ENCODE measurements around the gene CNTN5. TPM values are rescaled to one million over a fixed set of nuclear protein-coding genes. Genes with fewer than 3 reads are reported as not detected.

The CNTN5 gene
- total and polyA plus RNA-seq, 10 of the 15 experiments (the other 5 are each of a cell fraction or from before 2014, with no cell fraction given), result 0.01 TPM; not detected in 9

DNA sequence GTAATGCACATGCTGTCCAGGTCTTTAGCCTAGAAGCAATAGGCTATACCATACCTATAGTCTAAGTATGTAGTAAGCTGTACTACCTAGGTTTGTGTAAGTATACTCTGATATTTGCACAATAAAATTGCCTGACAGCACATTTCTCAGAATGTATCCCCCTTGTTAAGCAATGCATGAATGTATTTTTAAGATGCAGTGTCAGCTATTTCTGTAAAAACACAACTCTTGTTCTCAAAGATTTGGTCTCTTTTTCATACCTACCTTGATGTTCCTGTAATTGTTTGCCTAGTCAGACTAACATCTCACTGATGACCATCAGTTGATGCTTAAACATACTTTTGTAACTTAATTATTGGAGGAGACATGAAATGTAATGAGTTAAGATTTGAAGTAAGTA, 619.9 kb downstream of the CNTN5 start (continued):
- TF ChIP-seq, protein P1, sequence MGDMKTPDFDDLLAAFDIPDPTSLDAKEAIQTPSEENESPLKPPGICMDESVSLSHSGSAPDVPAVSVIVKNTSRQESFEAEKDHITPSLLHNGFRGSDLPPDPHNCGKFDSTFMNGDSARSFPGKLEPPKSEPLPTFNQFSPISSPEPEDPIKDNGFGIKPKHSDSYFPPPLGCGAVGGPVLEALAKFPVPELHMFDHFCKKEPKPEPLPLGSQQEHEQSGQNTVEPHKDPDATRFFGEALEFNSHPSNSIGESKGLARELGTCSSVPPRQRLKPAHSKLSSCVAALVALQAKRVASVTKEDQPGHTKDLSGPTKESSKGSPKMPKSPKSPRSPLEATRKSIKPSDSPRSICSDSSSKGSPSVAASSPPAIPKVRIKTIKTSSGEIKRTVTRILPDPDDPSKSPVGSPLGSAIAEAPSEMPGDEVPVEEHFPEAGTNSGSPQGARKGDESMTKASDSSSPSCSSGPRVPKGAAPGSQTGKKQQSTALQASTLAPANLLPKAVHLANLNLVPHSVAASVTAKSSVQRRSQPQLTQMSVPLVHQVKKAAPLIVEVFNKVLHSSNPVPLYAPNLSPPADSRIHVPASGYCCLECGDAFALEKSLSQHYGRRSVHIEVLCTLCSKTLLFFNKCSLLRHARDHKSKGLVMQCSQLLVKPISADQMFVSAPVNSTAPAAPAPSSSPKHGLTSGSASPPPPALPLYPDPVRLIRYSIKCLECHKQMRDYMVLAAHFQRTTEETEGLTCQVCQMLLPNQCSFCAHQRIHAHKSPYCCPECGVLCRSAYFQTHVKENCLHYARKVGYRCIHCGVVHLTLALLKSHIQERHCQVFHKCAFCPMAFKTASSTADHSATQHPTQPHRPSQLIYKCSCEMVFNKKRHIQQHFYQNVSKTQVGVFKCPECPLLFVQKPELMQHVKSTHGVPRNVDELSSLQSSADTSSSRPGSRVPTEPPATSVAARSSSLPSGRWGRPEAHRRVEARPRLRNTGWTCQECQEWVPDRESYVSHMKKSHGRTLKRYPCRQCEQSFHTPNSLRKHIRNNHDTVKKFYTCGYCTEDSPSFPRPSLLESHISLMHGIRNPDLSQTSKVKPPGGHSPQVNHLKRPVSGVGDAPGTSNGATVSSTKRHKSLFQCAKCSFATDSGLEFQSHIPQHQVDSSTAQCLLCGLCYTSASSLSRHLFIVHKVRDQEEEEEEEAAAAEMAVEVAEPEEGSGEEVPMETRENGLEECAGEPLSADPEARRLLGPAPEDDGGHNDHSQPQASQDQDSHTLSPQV (IDR thresholded peaks at IDR 0.05), result no peak
- TF ChIP-seq, protein P2, sequence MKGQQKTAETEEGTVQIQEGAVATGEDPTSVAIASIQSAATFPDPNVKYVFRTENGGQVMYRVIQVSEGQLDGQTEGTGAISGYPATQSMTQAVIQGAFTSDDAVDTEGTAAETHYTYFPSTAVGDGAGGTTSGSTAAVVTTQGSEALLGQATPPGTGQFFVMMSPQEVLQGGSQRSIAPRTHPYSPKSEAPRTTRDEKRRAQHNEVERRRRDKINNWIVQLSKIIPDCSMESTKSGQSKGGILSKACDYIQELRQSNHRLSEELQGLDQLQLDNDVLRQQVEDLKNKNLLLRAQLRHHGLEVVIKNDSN (IDR thresholded peaks at IDR 0.05; ENCODE audit: borderline replicate concordance, extremely low read length, insufficient read depth, low read depth, low read length), result no peak
- no peak for TF ChIP-seq CHD2 (IDR thresholded peaks at IDR 0.05; ENCODE audit: borderline replicate concordance, low read depth, low read length)

DNA sequence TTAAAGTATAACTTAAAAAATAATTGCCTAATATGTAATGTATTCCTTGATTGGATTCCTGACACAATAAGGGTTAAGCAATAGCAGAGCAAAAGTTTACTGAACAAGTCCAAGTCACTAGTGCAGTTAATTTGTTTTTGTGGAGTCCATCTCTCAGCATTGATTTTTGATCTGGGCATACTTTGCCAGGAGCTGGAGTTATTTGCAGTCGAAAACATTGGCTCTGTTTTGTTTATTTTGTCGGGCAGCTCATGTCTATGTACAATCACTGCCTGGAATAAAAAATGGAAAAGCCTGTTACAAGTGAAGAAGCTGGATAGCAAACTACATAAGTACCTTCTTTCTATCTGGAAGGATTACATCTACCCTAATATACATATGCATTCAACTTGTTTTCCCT, 625.2 kb downstream of the CNTN5 start:
- RAD21 ChIA-PET (ENCODE audit: unreplicated experiment), result interaction anchor here (1.0 kb wide), 1 partner anchor 9 kb away, joined by 3 read pairs; no protein-coding TSS in a partner anchor
- no peak for DNase-seq (ENCODE audit: low read depth, low spot score)
- Histone ChIP-seq H3K4me3 (no peak overlapping the region), H3K4me1 (ENCODE audit: control insufficient read depth, insufficient read depth, low read length) (no peaks in the 10 kb centered on the region), H3K27ac (ENCODE audit: control insufficient read depth, insufficient read depth) (no peak overlapping the region), H4K20me1 (ENCODE audit: control insufficient read depth, insufficient read depth) (no peaks in the 10 kb centered on the region), H3K79me2 (ENCODE audit: control insufficient read depth, insufficient read depth, low read length) (no peaks in the 10 kb centered on the region), H3K4me2 (ENCODE audit: control insufficient read depth, insufficient read depth) (no peak overlapping the region), H3K9me3 (replicated peaks; ENCODE audit: control insufficient read depth, insufficient read depth, low read length) (no peaks in the 10 kb centered on the region), H3K27me3 (replicated peaks in 1 of 2; ENCODE audit: control insufficient read depth in 2 of 2, insufficient read depth in 2 of 2, low read length in 1 of 2) (no peaks in the 10 kb centered on the region), H2AFZ (ENCODE audit: control insufficient read depth, low read depth, low read length) (no peak overlapping the region), H3K9ac (ENCODE audit: control insufficient read depth, insufficient read depth, low read length) (no peak overlapping the region), H3K36me3 (ENCODE audit: control insufficient read depth in 2 of 2, insufficient read depth in 2 of 2, low read length in 1 of 2) (no peaks in the 10 kb centered on the region)
- ATAC-seq, result no peak
- no TSS peak for BruUV-seq (replicated peaks)
- CTCF ChIA-PET, result interaction anchor here (0.6 to 1.4 kb wide), 2 partner anchors 11 to 26 kb away, joined by 3 to 5 read pairs; no protein-coding TSS in a partner anchor
- FAIRE-seq, result no peak
- SMC1A ChIA-PET (ENCODE audit: uncharacterized antibody, unreplicated experiment), result interaction anchor here (1.1 to 1.7 kb wide), 6 partner anchors 11 to 148 kb away, joined by 3 to 5 read pairs (median 3); no protein-coding TSS in a partner anchor
- in situ Hi-C loops (cut with MboI) (no loop called here), intact Hi-C loops (cut with micrococcal nuclease; ENCODE audit: unreplicated experiment) (no loop called here)
- WGBS (ENCODE audit: insufficient coverage, insufficient replicate concordance, low lambda C conversion rate, missing lambda C conversion rate), result 58% methylated on average over 2 of the region's 2 CpGs
- POLR2A ChIA-PET, result interaction anchor here (0.5 kb wide), 1 partner anchor 555 kb away, joined by 4 read pairs; no protein-coding TSS in a partner anchor
- TF ChIP-seq, protein P3, sequence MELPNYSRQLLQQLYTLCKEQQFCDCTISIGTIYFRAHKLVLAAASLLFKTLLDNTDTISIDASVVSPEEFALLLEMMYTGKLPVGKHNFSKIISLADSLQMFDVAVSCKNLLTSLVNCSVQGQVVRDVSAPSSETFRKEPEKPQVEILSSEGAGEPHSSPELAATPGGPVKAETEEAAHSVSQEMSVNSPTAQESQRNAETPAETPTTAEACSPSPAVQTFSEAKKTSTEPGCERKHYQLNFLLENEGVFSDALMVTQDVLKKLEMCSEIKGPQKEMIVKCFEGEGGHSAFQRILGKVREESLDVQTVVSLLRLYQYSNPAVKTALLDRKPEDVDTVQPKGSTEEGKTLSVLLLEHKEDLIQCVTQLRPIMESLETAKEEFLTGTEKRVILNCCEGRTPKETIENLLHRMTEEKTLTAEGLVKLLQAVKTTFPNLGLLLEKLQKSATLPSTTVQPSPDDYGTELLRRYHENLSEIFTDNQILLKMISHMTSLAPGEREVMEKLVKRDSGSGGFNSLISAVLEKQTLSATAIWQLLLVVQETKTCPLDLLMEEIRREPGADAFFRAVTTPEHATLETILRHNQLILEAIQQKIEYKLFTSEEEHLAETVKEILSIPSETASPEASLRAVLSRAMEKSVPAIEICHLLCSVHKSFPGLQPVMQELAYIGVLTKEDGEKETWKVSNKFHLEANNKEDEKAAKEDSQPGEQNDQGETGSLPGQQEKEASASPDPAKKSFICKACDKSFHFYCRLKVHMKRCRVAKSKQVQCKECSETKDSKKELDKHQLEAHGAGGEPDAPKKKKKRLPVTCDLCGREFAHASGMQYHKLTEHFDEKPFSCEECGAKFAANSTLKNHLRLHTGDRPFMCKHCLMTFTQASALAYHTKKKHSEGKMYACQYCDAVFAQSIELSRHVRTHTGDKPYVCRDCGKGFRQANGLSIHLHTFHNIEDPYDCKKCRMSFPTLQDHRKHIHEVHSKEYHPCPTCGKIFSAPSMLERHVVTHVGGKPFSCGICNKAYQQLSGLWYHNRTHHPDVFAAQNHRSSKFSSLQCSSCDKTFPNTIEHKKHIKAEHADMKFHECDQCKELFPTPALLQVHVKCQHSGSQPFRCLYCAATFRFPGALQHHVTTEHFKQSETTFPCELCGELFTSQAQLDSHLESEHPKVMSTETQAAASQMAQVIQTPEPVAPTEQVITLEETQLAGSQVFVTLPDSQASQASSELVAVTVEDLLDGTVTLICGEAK (IDR thresholded peaks at IDR 0.05; ENCODE audit: borderline replicate concordance), result no peak
- no peak for TF ChIP-seq SRF (IDR thresholded peaks at IDR 0.05; ENCODE audit: low read depth in 2 of 2, low read length in 2 of 2)
- TF ChIP-seq SIX5 (IDR thresholded peaks at IDR 0.05; ENCODE audit: low read depth, low read length, severe bottlenecking), result no peak
- no peak for TF ChIP-seq NFXL1 (IDR thresholded peaks at IDR 0.05; ENCODE audit: borderline replicate concordance)
- no peak for TF ChIP-seq ZNF384 (IDR thresholded peaks at IDR 0.05; ENCODE audit: borderline replicate concordance, low read depth, low read length)
- no peak for TF ChIP-seq ZNF217 (IDR thresholded peaks at IDR 0.05)
- no peak for TF ChIP-seq WRNIP1 (IDR thresholded peaks at IDR 0.05; ENCODE audit: borderline replicate concordance, low read depth, low read length)
- no peak for TF ChIP-seq ZNF207 (IDR thresholded peaks at IDR 0.05; ENCODE audit: borderline replicate concordance)
- TF ChIP-seq SPI1 (IDR thresholded peaks at IDR 0.05; ENCODE audit: borderline replicate concordance, insufficient read depth, low read depth, low read length), result no peak
- no peak for TF ChIP-seq PAX8 (IDR thresholded peaks at IDR 0.05)
- TF ChIP-seq SMAD5 (IDR thresholded peaks at IDR 0.05; ENCODE audit: low read depth), result no peak
